K562 (cell line): ENCODE data around the gene SNW1. TPM values are rescaled to one million over a fixed set of nuclear protein-coding genes. Genes with fewer than 3 reads are reported as not detected.
A peak's percentile ranks its signal among the peaks of the same experiment; 100 is the strongest.

Experiments
- ATAC-seq: fragments of 200-7000 bp; cut with Tn5 transposase; 3 replicates; pipeline ENCODE4 v1.9.1; 2020; ENCODE audit warnings: moderate library complexity
- BruUV-seq: library from RNA; stranded (reverse); fragments of 400-500 nt; replicated peaks from 2 replicates; lab custom pipeline; 2021; lab: Mats Ljungman, UMichigan
- CTCF ChIA-PET: fragments of 300-600 bp; formaldehyde crosslinking; extraction: SDS; loops from one replicate; lab custom pipeline; 2021; ENCODE audit warnings: low intra/inter-chr PET ratio; lab: Yijun Ruan, JAX
- POLR2A ChIA-PET: fragments of 300-600, 350-650 bp; sonication (Branson Sonifier 250); formaldehyde crosslinking; extraction: SDS; loops from one replicate; lab custom pipeline; 2021; ENCODE audit warnings: antibody characterized with exemption, inconsistent platforms; lab: Yijun Ruan, JAX
- DNase-seq, 4 experiments: peaks; one replicate each; pipeline versions ENCODE4 v3.0.0 to v3.0.0-alpha.2; 2011 to 2018; ENCODE audit warnings: low spot score in 3 of 4, mixed read lengths in 3 of 4; ENCODE audit errors: extremely low read depth in 1 of 4
- FAIRE-seq: peaks from 2 replicates; lab custom pipeline; 2011; peaks lifted over from hg19 to GRCh38; lab: Jason Lieb, UNC
- H2AFZ ChIP-seq: 2 replicates; pipeline ENCODE4 v1.6.0; 2011; ENCODE audit warnings: low read depth, low read length, control low read depth, inconsistent platforms
- H3K27ac ChIP-seq: fragments of 200-600 bp; 3 replicates; pipeline ENCODE4 v1.8.0; 2011; ENCODE audit warnings: low read depth, mild to moderate bottlenecking, control low read depth, inconsistent platforms, low read length, moderate library complexity, mixed read lengths; ENCODE audit errors: extremely low read depth
- H3K27me3 ChIP-seq, 2 experiments: fragments of 300-600 bp in 1 of 2; 2 replicates in 1 of 2; 3 replicates in 1 of 2; pipeline versions ENCODE4 v1.6.0 to v1.8.0; 2011; ENCODE audit warnings: inconsistent platforms in 2 of 2, low read length in 2 of 2, mild to moderate bottlenecking in 1 of 2, mixed read lengths in 1 of 2, moderate library complexity in 1 of 2; ENCODE audit not compliant: control insufficient read depth in 2 of 2, insufficient read depth in 2 of 2
- H3K36me3 ChIP-seq: fragments of 300-600 bp; 3 replicates; pipeline ENCODE4 v1.8.0; 2011; ENCODE audit warnings: mild to moderate bottlenecking, low read length, inconsistent platforms; ENCODE audit not compliant: control insufficient read depth, insufficient read depth
- H3K4me1 ChIP-seq, 2 experiments: fragments of 200-600 bp in 1 of 2; replicated peaks in 1 of 2; 2 replicates in 1 of 2; 3 replicates in 1 of 2; pipeline versions ENCODE4 v1.5.1 to v1.8.0; 2011; ENCODE audit warnings: inconsistent platforms in 2 of 2, low read length in 2 of 2, mild to moderate bottlenecking in 1 of 2, mixed read lengths in 1 of 2, moderate library complexity in 1 of 2; ENCODE audit not compliant: control insufficient read depth in 2 of 2, insufficient read depth in 2 of 2
- H3K4me2 ChIP-seq: 2 replicates; pipeline ENCODE4 v1.6.1; 2011; ENCODE audit warnings: low read length, control low read depth, inconsistent platforms, mixed read lengths; ENCODE audit not compliant: insufficient read depth
- H3K4me3 ChIP-seq: fragments of 200-600 bp; sonication (generic), shearing (Covaris generic); 2 replicates; pipeline ENCODE4 v1.5.1; 2016; ENCODE audit warnings: control low read depth, inconsistent platforms
- H3K79me2 ChIP-seq: fragments of 200-600 bp; 3 replicates; pipeline ENCODE4 v1.8.0; 2011; ENCODE audit warnings: low read length, inconsistent platforms; ENCODE audit not compliant: control insufficient read depth, insufficient read depth
- H3K9ac ChIP-seq, 2 experiments: 2 replicates each; pipeline versions ENCODE4 v1.6.0 to v1.6.1; 2011; ENCODE audit warnings: low read depth in 2 of 2, low read length in 2 of 2, control low read depth in 1 of 2, inconsistent platforms in 1 of 2, mild to moderate bottlenecking in 1 of 2, mixed read lengths in 1 of 2; ENCODE audit not compliant: insufficient read depth in 1 of 2
- H3K9me1 ChIP-seq: one replicate; pipeline ENCODE4 v1.6.0; 2011; ENCODE audit warnings: inconsistent platforms, mild to moderate bottlenecking, low read length, moderate library complexity; ENCODE audit not compliant: control insufficient read depth, insufficient read depth
- H3K9me3 ChIP-seq: replicated peaks from 2 replicates; pipeline ENCODE4 v1.5.1; 2011; ENCODE audit warnings: low read depth, low read length, inconsistent platforms; ENCODE audit not compliant: control insufficient read depth, insufficient read depth
- H4K20me1 ChIP-seq: replicated peaks from 2 replicates; pipeline ENCODE4 v1.6.1; 2011; ENCODE audit warnings: low read length, inconsistent platforms, mixed read lengths; ENCODE audit not compliant: control insufficient read depth, insufficient read depth
- ATF3 ChIP-seq, 2 experiments: fragments of 450-650 bp in 1 of 2; sonication (generic) in 1 of 2; formaldehyde crosslinking in 1 of 2; IDR thresholded peaks in 1 of 2; conservative IDR thresholded peaks in 1 of 2; 2 replicates each; pipeline versions ENCODE4 v1.6.1 to v1.8.1; 2016 to 2023; ENCODE audit warnings: mild to moderate bottlenecking in 2 of 2, moderate library complexity in 2 of 2, inconsistent platforms in 1 of 2, missing genetic modification reagents in 1 of 2
- CEBPB ChIP-seq: fragments of 450-650 bp; IDR thresholded peaks from 2 replicates; pipeline ENCODE4 v1.6.1; 2016; ENCODE audit warnings: missing genetic modification characterization, missing compliant biosample characterization
- CEBPG ChIP-seq, 3 experiments: fragments of 200-800 bp in 1 of 3; sonication (Bioruptor generic) in 1 of 3; sonication (generic) in 1 of 3; formaldehyde crosslinking in 1 of 3; IDR thresholded peaks in 2 of 3; conservative IDR thresholded peaks in 1 of 3; 2 replicates each; pipeline versions ENCODE4 v1.6.1 to v1.8.0; 2016 to 2022; ENCODE audit warnings: missing compliant biosample characterization in 2 of 3, missing genetic modification characterization in 2 of 3, mild to moderate bottlenecking in 1 of 3, missing genetic modification reagents in 1 of 3
- FOSL1 ChIP-seq: fragments of 200-800 bp; sonication (Bioruptor generic); conservative IDR thresholded peaks from 2 replicates; pipeline ENCODE4 v1.6.1; 2016; ENCODE audit warnings: missing genetic modification characterization, missing compliant biosample characterization
- JUNB ChIP-seq: fragments of 450-650 bp; formaldehyde crosslinking; conservative IDR thresholded peaks from 2 replicates; pipeline ENCODE4 v1.4.0; 2020; ENCODE audit warnings: mild to moderate bottlenecking
- WGBS: fragments of 100-300 bp; shearing (Covaris generic); methylation state at CpG from one replicate; pipeline ENCODE4 v1.1.6; 2016; ENCODE audit warnings: low coverage, mixed read lengths; ENCODE audit not compliant: insufficient coverage; ENCODE audit errors: missing lambda C conversion rate; 5-methylcytosine and 5-hydroxymethylcytosine counted together
- in situ Hi-C: fragments of 300-500 bp; cut with MboI; formaldehyde crosslinking; loops from 4 replicates; pipeline ENCODE4 v1.15.0; 2018; ENCODE audit warnings: inconsistent platforms, mixed read lengths
- intact Hi-C: fragments of 100-400 bp; cut with micrococcal nuclease; formaldehyde crosslinking; loops from 2 replicates; pipeline ENCODE4 v1.14.2; 2022
- polyA plus RNA-seq, 8 experiments: library from polyadenylated mRNA; depleted of rRNA in 4 of 8; stranded (reverse) in 5 of 8; unstranded in 3 of 8; fragments of >200 nt; fragmentation: Nextera tagmentation in 2 of 8; fragmentation: Illumina TruSeq in 1 of 8; extraction: Ambion mirVana in 2 of 8; extraction: Trizol in 1 of 8; gene quantifications; 2 replicates each; pipeline versions ENCODE4 v1.2.1 to v1.2.3, GENCODE V29; 2011 to 2014; ENCODE audit warnings: inconsistent platforms in 1 of 8, missing spikeins in 1 of 8
- total RNA-seq, 7 experiments: library from RNA; depleted of rRNA in 6 of 7; stranded (reverse); fragments of >200 nt in 6 of 7; fragmentation: Illumina TruSeq in 2 of 7; extraction: Trizol in 2 of 7; gene quantifications; 2 replicates each; pipeline versions ENCODE4 v1.2.1 to v1.2.3, GENCODE V29; 2011 to 2021; ENCODE audit warnings: low replicate concordance in 1 of 7
- TF ChIP-seq, protein P1 (sequence below): sonication (generic); formaldehyde crosslinking; IDR thresholded peaks from 2 replicates; pipeline ENCODE4 v1.8.1; 2023; ENCODE audit warnings: missing genetic modification reagents, mild to moderate bottlenecking, borderline replicate concordance

Gene SNW1
- total and polyA plus RNA-seq, 9 of the 15 experiments (the other 6 are each of a cell fraction or from before 2014, with no cell fraction given): 64.4 to 143 (median 98.2) TPM

DNA sequence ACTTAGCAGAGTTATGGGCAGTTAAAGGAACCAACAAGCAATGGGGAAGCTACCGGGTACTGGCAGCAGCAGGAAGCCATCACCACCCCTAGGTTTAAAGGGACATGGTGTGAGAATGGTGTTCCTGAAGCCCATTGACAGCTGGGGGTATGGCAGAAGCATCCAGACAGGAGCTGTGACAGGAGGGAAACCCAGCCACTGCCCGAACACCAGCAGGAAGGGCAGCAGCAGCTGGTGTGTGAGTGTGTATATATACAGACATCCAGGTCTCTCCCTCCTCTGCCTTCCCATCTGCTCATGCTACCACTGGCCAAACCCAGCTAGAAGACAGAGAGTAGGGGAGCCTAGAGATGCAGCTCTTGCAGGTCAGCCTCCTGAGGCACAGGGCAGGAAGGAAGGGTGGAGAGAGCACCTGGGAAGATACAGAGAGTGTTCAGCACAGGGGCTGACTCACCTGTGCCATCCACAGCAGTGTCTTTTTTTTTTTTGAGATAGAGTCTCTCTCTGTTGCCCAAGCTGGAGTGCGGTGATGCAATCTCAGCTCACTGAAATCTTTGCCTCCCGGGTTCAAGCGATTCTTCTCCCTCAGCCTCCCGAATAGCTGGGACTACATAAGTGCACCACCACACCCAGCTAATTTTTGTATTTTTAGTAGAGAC lies 29.7 kb upstream of the SNW1 start:
- H4K20me1 ChIP-seq: no peaks in the 10 kb centered on the region
- H3K4me1 ChIP-seq: no peaks in the 10 kb centered on the region; a peak in 2 of 5 replicates
- no peak for FAIRE-seq
- ATAC-seq: no peak; the same call in 2 of the 3 replicates
- H3K9me1 ChIP-seq: no peaks in the 10 kb centered on the region
- DNase-seq: no peak
- WGBS: 23% methylated on average over 6 of the region's 6 CpGs
- no peaks in the 10 kb centered on the region for H3K27me3 ChIP-seq
- CTCF ChIA-PET: no interaction called here
- POLR2A ChIA-PET: interaction anchor here (1.1 to 1.9 kb wide), 2 partner anchors 10 to 183 kb away, joined by 3 to 5 read pairs; partner anchors contain the start of gene ADCK1
- TF ChIP-seq, protein P1, sequence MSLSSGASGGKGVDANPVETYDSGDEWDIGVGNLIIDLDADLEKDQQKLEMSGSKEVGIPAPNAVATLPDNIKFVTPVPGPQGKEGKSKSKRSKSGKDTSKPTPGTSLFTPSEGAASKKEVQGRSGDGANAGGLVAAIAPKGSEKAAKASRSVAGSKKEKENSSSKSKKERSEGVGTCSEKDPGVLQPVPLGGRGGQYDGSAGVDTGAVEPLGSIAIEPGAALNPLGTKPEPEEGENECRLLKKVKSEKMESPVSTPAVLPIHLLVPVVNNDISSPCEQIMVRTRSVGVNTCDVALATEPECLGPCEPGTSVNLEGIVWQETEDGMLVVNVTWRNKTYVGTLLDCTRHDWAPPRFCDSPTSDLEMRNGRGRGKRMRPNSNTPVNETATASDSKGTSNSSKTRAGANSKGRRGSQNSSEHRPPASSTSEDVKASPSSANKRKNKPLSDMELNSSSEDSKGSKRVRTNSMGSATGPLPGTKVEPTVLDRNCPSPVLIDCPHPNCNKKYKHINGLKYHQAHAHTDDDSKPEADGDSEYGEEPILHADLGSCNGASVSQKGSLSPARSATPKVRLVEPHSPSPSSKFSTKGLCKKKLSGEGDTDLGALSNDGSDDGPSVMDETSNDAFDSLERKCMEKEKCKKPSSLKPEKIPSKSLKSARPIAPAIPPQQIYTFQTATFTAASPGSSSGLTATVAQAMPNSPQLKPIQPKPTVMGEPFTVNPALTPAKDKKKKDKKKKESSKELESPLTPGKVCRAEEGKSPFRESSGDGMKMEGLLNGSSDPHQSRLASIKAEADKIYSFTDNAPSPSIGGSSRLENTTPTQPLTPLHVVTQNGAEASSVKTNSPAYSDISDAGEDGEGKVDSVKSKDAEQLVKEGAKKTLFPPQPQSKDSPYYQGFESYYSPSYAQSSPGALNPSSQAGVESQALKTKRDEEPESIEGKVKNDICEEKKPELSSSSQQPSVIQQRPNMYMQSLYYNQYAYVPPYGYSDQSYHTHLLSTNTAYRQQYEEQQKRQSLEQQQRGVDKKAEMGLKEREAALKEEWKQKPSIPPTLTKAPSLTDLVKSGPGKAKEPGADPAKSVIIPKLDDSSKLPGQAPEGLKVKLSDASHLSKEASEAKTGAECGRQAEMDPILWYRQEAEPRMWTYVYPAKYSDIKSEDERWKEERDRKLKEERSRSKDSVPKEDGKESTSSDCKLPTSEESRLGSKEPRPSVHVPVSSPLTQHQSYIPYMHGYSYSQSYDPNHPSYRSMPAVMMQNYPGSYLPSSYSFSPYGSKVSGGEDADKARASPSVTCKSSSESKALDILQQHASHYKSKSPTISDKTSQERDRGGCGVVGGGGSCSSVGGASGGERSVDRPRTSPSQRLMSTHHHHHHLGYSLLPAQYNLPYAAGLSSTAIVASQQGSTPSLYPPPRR (CRISPR knock-in tag): no peak
- TF ChIP-seq ATF3 (IDR thresholded peaks at IDR 0.05): peak; percentile 81
- no peak for TF ChIP-seq ATF3 (CRISPR knock-in tag; conservative IDR thresholded peaks at IDR 0.05)
- peak; percentile 57 for TF ChIP-seq CEBPB
- no peak for TF ChIP-seq CEBPG (CRISPR knock-in tag; IDR thresholded peaks at IDR 0.05)
- TF ChIP-seq CEBPG (tag; conservative IDR thresholded peaks at IDR 0.05 in 1 of 2, IDR thresholded peaks at IDR 0.05 in 1 of 2): peak in 1 of 2 experiments; percentile 56; a peak in 1 of 4 replicates
- no peak for TF ChIP-seq JUNB
- TF ChIP-seq FOSL1 (tag): 0 out of 2 replicates have a peak, but pooled peaks have one; percentile 22
- TF ChIP-seq, all 486 proteins: peak for 4
- in situ Hi-C loops: no loop called here
- Histone ChIP-seq H3K36me3 (no peaks in the 10 kb centered on the region), H3K4me2 (no peak overlapping the region), H3K9me3 (no peaks in the 10 kb centered on the region), H3K9ac (peak overlapping the region in 1 of 2 experiments; percentile 52; a peak in 1 of 4 replicates), H3K79me2 (no peaks in the 10 kb centered on the region), H3K4me3 (no peak overlapping the region), H3K27ac (no peak overlapping the region), H2AFZ (no peak overlapping the region)
- intact Hi-C loops: no loop called here
- BruUV-seq: no TSS peak
